GM18909 (cell line): Measurements from ENCODE around the gene SENP7.
"Not testable (repeated sequence)": the region's sequence is repeated elsewhere in the genome, so short reads cannot be mapped to it uniquely, and the experiment has no call there.

Source experiments
- ATAC-seq: cut with Tn5 transposase; IDR thresholded peaks from one replicate; pipeline ENCODE4 v1.9.1; 2021; ENCODE audit warnings: mild to moderate bottlenecking; ENCODE audit not compliant: unreplicated experiment, poor library complexity

Gene SENP7

DNA sequence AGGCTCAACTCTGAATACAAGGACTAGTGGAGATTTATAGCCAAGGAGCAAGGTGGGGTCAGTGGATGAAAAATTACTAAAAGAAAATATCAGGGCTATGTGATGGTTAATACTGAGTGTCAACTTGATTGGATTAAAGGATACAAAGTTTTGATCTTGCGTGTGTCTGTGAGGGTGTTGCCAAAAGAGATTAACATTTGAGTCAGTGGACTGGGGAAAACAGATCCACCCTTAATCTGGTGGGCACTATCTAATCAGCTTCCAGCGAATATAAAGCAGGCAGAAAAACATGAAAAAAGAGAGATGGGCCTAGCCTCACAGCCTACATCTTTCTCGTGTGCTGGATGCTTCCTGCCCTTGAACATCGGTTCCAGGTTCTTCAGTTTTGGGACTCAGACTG, 14.4 kb upstream of the SENP7 start:
- no peak for ATAC-seq

DNA sequence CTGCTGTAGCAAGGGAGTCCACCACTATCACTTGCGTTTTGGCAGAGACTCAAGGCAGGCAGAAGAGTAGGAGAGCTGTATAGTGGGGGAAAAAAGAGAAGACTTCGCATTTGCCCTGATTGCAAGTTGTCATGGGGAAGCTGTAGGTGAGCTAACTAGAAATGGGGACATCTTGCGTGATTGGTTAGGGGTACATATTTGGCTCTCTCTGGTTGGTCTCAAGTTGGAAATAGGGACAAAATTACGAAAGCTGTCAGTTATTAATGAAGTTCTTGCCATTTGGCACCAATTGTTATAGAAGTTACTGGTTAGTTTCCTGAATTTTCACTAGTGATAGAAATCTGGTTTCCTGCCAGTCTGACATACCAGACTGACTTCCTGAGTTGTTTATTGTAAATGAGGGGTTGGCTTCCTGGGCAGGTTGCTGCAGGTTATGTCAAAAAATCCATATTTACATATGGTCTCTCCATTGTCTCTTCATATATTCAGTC, 8.2 kb upstream of the SENP7 start:
- no peak for ATAC-seq

GRCh38 chr3:101519685-101520365, 6.8 kb upstream of the SENP7 start:
- no peak for ATAC-seq

GRCh38 chr3:101518421-101518871, 5.4 kb upstream of the SENP7 start:
- ATAC-seq, result peak; percentile 99

DNA sequence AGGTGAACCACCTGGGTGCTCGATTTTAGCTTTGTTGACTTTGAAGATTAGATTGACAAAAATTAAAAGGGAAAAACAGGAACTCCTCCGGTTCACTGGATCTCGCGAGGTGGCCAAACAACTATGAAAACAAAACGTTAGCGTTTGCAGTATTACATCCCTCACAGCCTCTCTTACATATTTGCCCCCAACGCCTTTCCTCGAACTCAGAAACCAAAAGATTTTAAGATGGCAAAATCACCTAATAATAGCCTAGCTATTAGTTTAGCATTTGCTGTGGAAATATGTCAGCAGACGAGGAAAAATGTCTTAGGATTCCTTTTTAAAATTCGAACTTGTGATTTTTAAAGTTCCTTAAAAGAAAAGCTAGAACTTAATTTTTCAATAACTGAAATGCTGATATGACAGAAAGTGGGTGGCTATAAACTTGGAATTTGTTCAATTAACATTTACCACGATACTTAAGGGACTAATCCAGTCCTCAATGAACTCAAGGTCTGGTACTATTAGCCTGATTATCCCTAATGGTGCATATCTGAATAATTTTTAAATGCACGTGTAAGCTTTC, 491 bp upstream of the SENP7 start:
- peak; percentile 34 for ATAC-seq

DNA sequence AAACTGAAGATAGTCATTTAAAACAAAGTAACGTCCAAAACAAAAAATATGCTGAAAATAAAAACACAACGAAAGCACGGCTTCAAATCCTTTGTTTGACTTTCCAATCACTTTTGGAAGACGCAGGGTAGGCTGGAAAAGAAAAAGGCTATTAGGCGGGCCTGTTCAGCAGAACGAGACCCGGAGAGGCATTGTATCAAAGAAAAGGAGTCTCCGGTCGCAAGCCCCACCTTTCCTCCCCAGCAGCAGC, 691 bp downstream of the SENP7 start:
- ATAC-seq, result peak; percentile 40

GRCh38 chr3:101509811-101510210, 3.2 kb downstream of the SENP7 start:
- ATAC-seq, result no peak

DNA sequence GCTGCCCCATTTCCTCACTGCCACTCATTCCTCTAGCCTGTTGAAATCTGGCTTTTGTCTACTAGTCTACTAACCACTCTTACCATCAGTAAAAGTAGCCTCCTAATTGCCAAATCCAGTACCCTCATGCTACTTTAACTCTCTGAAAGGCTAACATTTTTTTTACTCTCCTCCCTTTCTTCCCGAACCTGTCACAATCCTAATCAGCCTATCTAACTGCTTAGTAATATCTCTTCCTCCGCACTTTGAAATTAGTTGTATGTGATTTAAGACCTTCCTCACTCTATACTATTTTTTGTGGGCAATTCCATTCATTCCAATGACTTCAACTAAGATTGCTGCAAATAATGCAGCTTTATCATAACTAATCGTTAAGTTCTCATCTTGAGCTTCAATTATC, 3.7 kb downstream of the SENP7 start:
- ATAC-seq, result no peak

GRCh38 chr3:101501783-101502182, 11.2 kb downstream of the SENP7 start:
- no peak for ATAC-seq

DNA sequence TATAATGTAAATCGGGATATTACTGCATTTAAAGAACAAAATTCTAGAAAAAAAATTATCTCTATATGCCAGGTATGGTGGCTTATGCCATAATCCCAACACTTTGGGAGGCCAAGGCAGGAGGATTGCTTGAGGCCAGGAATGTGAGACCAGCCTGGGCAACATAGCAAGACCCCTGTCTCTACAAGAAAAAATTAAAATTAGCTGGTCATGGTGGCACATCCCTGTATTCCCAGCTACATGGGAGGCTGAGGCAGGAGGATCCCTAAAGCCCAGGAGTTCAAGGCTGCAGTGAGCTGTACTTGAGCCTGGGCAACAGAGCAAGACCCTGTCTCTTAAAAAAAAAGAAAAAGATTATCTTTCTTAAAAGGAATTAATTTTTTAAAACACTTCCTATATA, 12.8 kb downstream of the SENP7 start:
- ATAC-seq, result no peak

- ATAC-seq, result no peak
Measured at GRCh38 chr3:101497803-101498202, 15.2 kb downstream of the SENP7 start.

GRCh38 chr3:101495552-101495951, 17.5 kb downstream of the SENP7 start:
- ATAC-seq, result no peak

- ATAC-seq, result no peak
Measured at GRCh38 chr3:101484805-101485620, 28.0 kb downstream of the SENP7 start.

GRCh38 chr3:101478980-101479379, 34.0 kb downstream of the SENP7 start:
- no peak for ATAC-seq

DNA sequence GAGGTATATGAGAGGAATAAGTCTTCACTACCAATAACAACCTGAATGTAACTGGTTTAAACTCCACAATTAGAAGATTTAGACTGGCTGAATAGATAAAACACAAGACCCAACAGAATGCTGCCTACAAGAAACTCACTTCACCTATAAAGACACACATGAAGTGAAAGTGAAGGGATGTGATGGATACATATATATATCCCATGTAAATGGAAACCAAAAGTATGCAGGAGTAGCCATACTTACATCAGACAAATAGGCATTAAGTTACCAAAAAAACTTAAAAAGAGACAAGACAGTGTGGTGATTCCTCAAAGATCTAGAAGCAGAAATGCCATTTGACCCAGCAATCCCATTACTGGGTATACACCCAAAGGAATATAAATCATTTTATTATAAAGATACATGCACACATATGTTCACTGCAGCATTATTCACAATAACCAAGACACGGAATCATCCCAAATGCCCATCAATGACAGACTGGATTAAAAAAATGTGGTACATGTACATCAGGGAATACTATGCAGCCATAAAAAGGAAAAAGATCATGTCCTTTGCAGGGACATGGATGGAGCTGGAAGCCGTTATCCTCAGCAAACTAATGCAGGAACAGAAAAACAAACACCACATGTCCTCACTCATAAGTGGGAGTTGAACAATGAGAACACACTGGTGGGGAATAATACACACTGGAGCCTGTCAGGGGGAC, 38.0 kb downstream of the SENP7 start:
- not testable (repeated sequence) for ATAC-seq

- ATAC-seq, result not testable (repeated sequence)
Measured at GRCh38 chr3:101468676-101469075, 44.3 kb downstream of the SENP7 start.

DNA sequence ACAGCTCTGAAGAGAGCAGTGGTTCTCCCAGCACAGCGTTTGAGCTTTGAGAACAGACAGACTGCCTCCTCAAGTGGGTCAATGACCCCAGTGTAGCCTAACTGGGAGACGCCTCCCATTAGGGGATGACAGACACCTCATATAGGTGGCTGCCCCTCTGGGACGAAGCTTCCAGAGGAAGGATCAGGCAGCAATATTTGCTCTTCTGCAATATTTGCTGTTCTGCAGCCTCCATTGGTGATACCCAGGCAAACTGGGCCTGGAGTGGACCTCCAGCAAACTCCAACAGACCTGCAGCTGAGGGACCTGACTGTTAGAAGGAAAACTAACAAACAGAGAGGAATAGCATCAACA, 45.7 kb downstream of the SENP7 start:
- ATAC-seq, result not testable (repeated sequence)

DNA sequence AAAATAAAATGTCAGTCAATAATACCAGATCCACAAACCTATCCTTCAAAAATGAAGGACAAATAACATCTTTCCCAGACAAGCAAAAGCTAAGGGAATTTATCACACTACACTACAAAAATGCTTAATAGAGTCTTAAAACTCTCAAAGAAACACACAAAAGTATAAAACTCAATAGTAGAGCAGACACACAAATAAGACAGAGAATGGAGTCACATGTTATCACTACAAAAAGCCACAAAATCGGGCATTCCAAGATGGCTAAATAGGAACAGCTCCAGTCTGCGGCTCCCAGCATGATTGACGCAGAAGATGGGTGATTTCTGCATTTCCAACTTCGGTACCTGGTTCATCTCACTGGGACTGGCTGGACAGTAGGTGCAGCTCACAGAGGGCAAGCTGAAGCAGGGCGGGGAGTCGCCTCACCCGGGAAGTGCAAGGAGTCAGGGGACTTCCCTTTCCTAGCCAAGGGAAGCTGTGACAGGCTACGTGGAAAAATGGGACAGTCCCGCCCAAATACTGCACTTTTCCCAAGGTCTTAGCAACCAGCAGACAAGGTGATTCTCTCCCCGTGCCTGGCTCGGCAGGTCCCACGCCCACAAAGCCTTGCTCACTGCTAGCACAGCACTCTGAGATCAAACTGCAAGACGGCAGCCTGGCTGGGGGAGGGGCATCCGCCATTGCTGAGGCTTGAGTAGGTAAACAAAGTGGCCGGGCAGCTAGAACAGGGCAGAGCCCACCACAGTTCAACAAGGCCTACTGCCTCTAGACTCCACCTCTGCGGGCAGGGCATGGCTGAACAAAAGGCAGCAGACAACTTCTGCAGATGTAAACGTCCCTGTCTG, 46.3 kb downstream of the SENP7 start:
- no peak for ATAC-seq

GRCh38 chr3:101464235-101464634, 48.8 kb downstream of the SENP7 start:
- ATAC-seq, result no peak

GRCh38 chr3:101461451-101461850, 51.6 kb downstream of the SENP7 start:
- no peak for ATAC-seq
